Gastrocnemius medialis (tissue), 4 donors: ENCODE results near the gene TTC28.

Experiments used
- CTCF ChIP-seq, 5 experiments: fragments of 450-650 bp in 3 of 5; fragments of 200-600 bp in 2 of 5; sonication (generic) in 2 of 5; IDR thresholded peaks in 4 of 5; conservative IDR thresholded peaks in 1 of 5; 1 replicate in 4 of 5; 2 replicates in 1 of 5; pipeline ENCODE4 v1.5.1; 2016 to 2019; ENCODE audit warnings: antibody characterized with exemption in 5 of 5, mild to moderate bottlenecking in 3 of 5, moderate library complexity in 3 of 5
- POLR2A ChIP-seq, 2 donors: fragments of 450-650 bp; IDR thresholded peaks; one replicate each; pipeline ENCODE4 v1.6.1; 2017; ENCODE audit warnings: antibody characterized with exemption in 2 of 2, mild to moderate bottlenecking in 2 of 2, moderate library complexity in 2 of 2

- no peak for TF ChIP-seq CTCF (IDR thresholded peaks at IDR 0.05 in 4 of 5, conservative IDR thresholded peaks at IDR 0.05 in 1 of 5)
- no peak for TF ChIP-seq POLR2A (IDR thresholded peaks at IDR 0.05)
Observed at GRCh38 chr22:28231441-28231840, 448.2 kb downstream of the TTC28 start.
